OCI-LY1 (cell line): ENCODE data around the gene NGFR.

Experiments used
- H2AFZ ChIP-seq: fragments of 200-600 bp; sonication (generic), shearing (Covaris generic); 2 replicates; pipeline ENCODE4 v1.6.0; 2014; ENCODE audit warnings: antibody characterized with exemption, mild to moderate bottlenecking, low read length
- H3F3A ChIP-seq: fragments of 200-600 bp; sonication (generic), shearing (Covaris generic); 2 replicates; pipeline ENCODE4 v1.6.0; 2014; ENCODE audit warnings: mild to moderate bottlenecking, antibody characterized with exemption, low read length, moderate library complexity; ENCODE audit not compliant: insufficient read depth
- H3K27ac ChIP-seq: fragments of 200-600 bp; sonication (generic); 2 replicates; pipeline ENCODE4 v1.5.1; 2014; ENCODE audit warnings: low read length, mixed run types, mild to moderate bottlenecking, low read depth; ENCODE audit not compliant: poor library complexity, severe bottlenecking
- H3K27me3 ChIP-seq: fragments of 200-600 bp; sonication (generic); 2 replicates; pipeline ENCODE4 v1.6.0; 2014; ENCODE audit warnings: antibody characterized with exemption, mild to moderate bottlenecking, low read length, moderate library complexity; ENCODE audit not compliant: insufficient read depth
- H3K36me3 ChIP-seq: fragments of 200-600 bp; sonication (generic); 2 replicates; pipeline ENCODE4 v1.6.1; 2014; ENCODE audit warnings: mild to moderate bottlenecking, antibody characterized with exemption, low read length, moderate library complexity, mixed read lengths; ENCODE audit not compliant: insufficient read depth
- H3K4me1 ChIP-seq: fragments of 200-600 bp; sonication (generic); 2 replicates; pipeline ENCODE4 v1.5.1; 2014; ENCODE audit warnings: mild to moderate bottlenecking, low read length, moderate library complexity; ENCODE audit not compliant: insufficient read depth, severe bottlenecking
- H3K4me2 ChIP-seq: fragments of 200-600 bp; sonication (generic), shearing (Covaris generic); 2 replicates; pipeline ENCODE4 v1.6.1; 2014; ENCODE audit warnings: low read length
- H3K4me3 ChIP-seq: fragments of 200-600 bp; sonication (generic); 2 replicates; pipeline ENCODE4 v1.5.1; 2014; ENCODE audit warnings: low read length, low read depth, mild to moderate bottlenecking, mixed read lengths; ENCODE audit not compliant: poor library complexity, severe bottlenecking
- H3K79me2 ChIP-seq: fragments of 200-600 bp; shearing (Covaris generic); 2 replicates; pipeline ENCODE4 v1.6.1; 2016; ENCODE audit warnings: mixed run types, low read length, mixed read lengths; ENCODE audit not compliant: insufficient read depth
- H3K9ac ChIP-seq: fragments of 200-600 bp; sonication (generic), shearing (Covaris generic); 2 replicates; pipeline ENCODE4 v1.6.1; 2014; ENCODE audit warnings: mild to moderate bottlenecking, low read length, mixed read lengths
- H3K9me2 ChIP-seq: fragments of 200-600 bp; sonication (generic), shearing (Covaris generic); 2 replicates; pipeline ENCODE4 v1.6.1; 2014; ENCODE audit warnings: low read depth, mild to moderate bottlenecking, low read length, mixed read lengths
- H3K9me3 ChIP-seq: fragments of 200-600 bp; shearing (Covaris generic); 2 replicates; pipeline ENCODE4 v1.6.1; 2014; ENCODE audit warnings: low read length, mixed read lengths
- H4K20me1 ChIP-seq: fragments of 200-600 bp; sonication (generic), shearing (Covaris generic); 2 replicates; pipeline ENCODE4 v1.6.0; 2016; ENCODE audit warnings: mild to moderate bottlenecking, low read length; ENCODE audit not compliant: insufficient read depth
- CTCF ChIP-seq: fragments of 200-600 bp; sonication (generic), shearing (Covaris generic); IDR thresholded peaks from 2 replicates; pipeline ENCODE4 v1.5.1; 2017; ENCODE audit warnings: mild to moderate bottlenecking, antibody characterized with exemption, low read length, moderate library complexity, mixed read lengths
- EZH2 ChIP-seq: fragments of 200-600 bp; sonication (generic), shearing (Covaris generic); IDR thresholded peaks from 2 replicates; pipeline ENCODE4 v1.8.0; 2017; ENCODE audit warnings: borderline replicate concordance, mixed run types, mild to moderate bottlenecking, antibody characterized with exemption, low read length, moderate library complexity, mixed read lengths

NGFR gene

DNA sequence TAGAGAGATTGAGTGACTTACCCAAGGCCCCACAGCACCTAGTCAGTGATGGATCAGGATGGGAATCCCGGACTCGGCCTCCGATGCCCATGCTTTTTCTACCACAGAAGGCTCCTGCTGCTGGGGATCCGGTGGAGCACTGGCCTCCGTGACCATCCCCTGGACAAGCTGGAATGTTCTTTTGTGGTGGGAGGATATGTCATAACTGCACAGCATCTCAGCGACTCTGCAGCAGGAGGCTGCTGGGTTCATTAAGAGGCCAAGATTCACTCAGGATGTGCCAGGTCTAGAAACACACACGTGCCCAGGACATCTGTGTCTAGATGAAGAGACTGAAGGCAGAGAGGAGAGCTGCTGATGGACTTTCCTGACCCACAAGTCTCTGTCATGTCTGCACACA lies 34.7 kb upstream of the NGFR start:
- Histone ChIP-seq H3K79me2 (no peaks in the 10 kb centered on the region), H3K27ac (no peak overlapping the region), H3K4me2 (no peak overlapping the region), H3K9ac (no peak overlapping the region), H4K20me1 (no peaks in the 10 kb centered on the region), H2AFZ (no peak overlapping the region), H3K9me2 (no peaks in the 10 kb centered on the region), H3K4me3 (no peak overlapping the region), H3F3A (no peaks in the 10 kb centered on the region), H3K4me1 (no peaks in the 10 kb centered on the region), H3K9me3 (no peaks in the 10 kb centered on the region), H3K27me3 (0 out of 2 replicates have a peak, but pooled peaks cover 6% of the 10 kb centered on the region), H3K36me3 (no peaks in the 10 kb centered on the region)
- no peak for TF ChIP-seq CTCF
- TF ChIP-seq EZH2, result no peak

- Histone ChIP-seq H3K9ac (no peak overlapping the region), H3K4me2 (no peak overlapping the region), H3K79me2 (no peaks in the 10 kb centered on the region), H4K20me1 (no peaks in the 10 kb centered on the region), H3K27ac (no peak overlapping the region), H3K36me3 (no peaks in the 10 kb centered on the region), H2AFZ (no peak overlapping the region), H3K27me3 (0 out of 2 replicates have a peak, but pooled peaks cover 6% of the 10 kb centered on the region), H3K4me1 (no peaks in the 10 kb centered on the region), H3F3A (no peaks in the 10 kb centered on the region), H3K4me3 (no peak overlapping the region), H3K9me2 (no peaks in the 10 kb centered on the region), H3K9me3 (no peaks in the 10 kb centered on the region)
- no peak for TF ChIP-seq CTCF
- no peak for TF ChIP-seq EZH2
Measured at GRCh38 chr17:49461580-49461979, 33.5 kb upstream of the NGFR start.

DNA sequence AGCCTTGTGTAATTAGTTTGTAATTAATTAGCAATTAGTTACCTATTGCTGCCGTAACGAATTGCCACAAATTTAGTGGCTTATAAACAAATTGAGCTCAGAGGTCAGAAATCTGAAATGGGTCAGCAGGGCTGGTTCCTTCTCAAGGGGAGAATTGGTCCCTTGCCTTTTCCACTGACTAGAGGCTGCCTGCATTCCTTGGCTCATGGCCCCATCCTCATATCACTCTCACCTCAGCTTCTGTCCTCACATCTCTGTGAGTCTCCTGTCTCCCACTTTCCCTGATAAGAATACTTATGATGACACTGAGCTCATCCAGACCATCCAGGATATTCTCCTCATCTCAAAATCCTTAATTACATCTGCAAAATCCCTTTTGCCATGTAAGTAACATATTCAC lies 31.0 kb upstream of the NGFR start:
- no peaks in the 10 kb centered on the region for H3K36me3 ChIP-seq
- no peaks in the 10 kb centered on the region for H3K9me2 ChIP-seq
- no peaks in the 10 kb centered on the region for H3K79me2 ChIP-seq
- no peaks in the 10 kb centered on the region for H3K4me1 ChIP-seq
- no peaks in the 10 kb centered on the region for H3K27me3 ChIP-seq
- H3K27ac ChIP-seq, result no peak overlapping the region
- no peaks in the 10 kb centered on the region for H4K20me1 ChIP-seq
- H3K9ac ChIP-seq, result no peak overlapping the region
- no peak overlapping the region for H3K4me2 ChIP-seq
- H3K4me3 ChIP-seq, result no peak overlapping the region
- TF ChIP-seq CTCF, result no peak
- TF ChIP-seq EZH2, result no peak
- no peaks in the 10 kb centered on the region for H3F3A ChIP-seq
- no peaks in the 10 kb centered on the region for H3K9me3 ChIP-seq
- H2AFZ ChIP-seq, result no peak overlapping the region
